AG09319 (cell line): ENCODE measurements around the gene PPOX.
A peak's percentile ranks its signal among the peaks of the same experiment; 100 is the strongest.

Source experiments
- DNase-seq: peaks from one replicate; pipeline ENCODE4 v3.0.0-alpha.2; 2010; ENCODE audit warnings: low read depth; ENCODE audit errors: extremely low read depth
- CTCF ChIP-seq: IDR thresholded peaks from 2 replicates; pipeline ENCODE4 v1.5.1; 2011; ENCODE audit warnings: low read depth, mild to moderate bottlenecking, inconsistent platforms, low read length, moderate library complexity

PPOX gene

GRCh38 chr1:161188381-161188780 is 22.2 kb downstream of the PPOX start:
- TF ChIP-seq CTCF = no peak
- no peak for DNase-seq

- no peak for TF ChIP-seq CTCF
- no peak for DNase-seq
These were observed 22.8 kb downstream of the PPOX start for GRCh38 chr1:161189036-161189435.

- DNase-seq = no peak
- TF ChIP-seq CTCF = no peak
These were observed 24.8 kb downstream of the PPOX start for GRCh38 chr1:161190962-161191521.

GRCh38 chr1:161191971-161192370 is 25.7 kb downstream of the PPOX start:
- DNase-seq = no peak
- no peak for TF ChIP-seq CTCF

GRCh38 chr1:161192476-161193465 is 26.5 kb downstream of the PPOX start:
- peak; percentile 95 for TF ChIP-seq CTCF
- DNase-seq = peak; percentile 38

- no peak for DNase-seq
- no peak for TF ChIP-seq CTCF
These were observed 27.5 kb downstream of the PPOX start for GRCh38 chr1:161193561-161194235.

GRCh38 chr1:161195171-161195570 is 28.9 kb downstream of the PPOX start:
- TF ChIP-seq CTCF = no peak
- no peak for DNase-seq
